LNCaP clone FGC (cell line): ENCODE results near the gene BSDC1.
"Not testable (repeated sequence)": the region's sequence is repeated elsewhere in the genome, so short reads cannot be mapped to it uniquely, and the experiment has no call there.

Experiments
- DNase-seq: peaks from one replicate; pipeline ENCODE4 v3.0.0-alpha.2; 2011; ENCODE audit warnings: low read depth
- H3K4me3 ChIP-seq: 2 replicates; pipeline ENCODE4 v1.5.1; 2011; ENCODE audit warnings: mild to moderate bottlenecking, low read depth, low read length, control low read depth
- TF ChIP-seq, protein P1 (sequence below): IDR thresholded peaks from 2 replicates; pipeline ENCODE4 v1.5.1; 2012; ENCODE audit warnings: mild to moderate bottlenecking; ENCODE audit not compliant: control insufficient read depth, insufficient read depth; ENCODE audit errors: extremely low read depth

BSDC1 gene

DNA sequence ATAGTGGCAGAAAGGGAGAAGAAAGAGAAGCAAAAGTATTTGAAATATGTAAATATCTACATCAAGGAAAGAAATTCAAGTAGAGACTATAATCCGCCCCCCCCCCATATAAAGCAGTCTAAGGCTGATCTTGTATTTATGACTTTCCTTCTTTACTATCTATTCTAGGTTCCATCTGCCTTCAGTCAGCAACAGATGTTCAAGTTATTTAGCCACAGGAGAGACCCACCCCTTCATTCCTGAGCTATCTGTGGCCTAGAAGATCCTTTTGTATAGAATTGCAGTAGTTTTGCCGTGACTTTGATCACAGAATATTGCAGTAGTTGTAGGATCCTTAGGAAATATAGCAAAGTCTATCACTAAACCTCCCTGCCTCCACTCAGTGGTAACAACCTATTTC lies 10.7 kb upstream of the BSDC1 start:
- no peak for DNase-seq
- H3K4me3 ChIP-seq: no peak overlapping the region
- TF ChIP-seq, protein P1, sequence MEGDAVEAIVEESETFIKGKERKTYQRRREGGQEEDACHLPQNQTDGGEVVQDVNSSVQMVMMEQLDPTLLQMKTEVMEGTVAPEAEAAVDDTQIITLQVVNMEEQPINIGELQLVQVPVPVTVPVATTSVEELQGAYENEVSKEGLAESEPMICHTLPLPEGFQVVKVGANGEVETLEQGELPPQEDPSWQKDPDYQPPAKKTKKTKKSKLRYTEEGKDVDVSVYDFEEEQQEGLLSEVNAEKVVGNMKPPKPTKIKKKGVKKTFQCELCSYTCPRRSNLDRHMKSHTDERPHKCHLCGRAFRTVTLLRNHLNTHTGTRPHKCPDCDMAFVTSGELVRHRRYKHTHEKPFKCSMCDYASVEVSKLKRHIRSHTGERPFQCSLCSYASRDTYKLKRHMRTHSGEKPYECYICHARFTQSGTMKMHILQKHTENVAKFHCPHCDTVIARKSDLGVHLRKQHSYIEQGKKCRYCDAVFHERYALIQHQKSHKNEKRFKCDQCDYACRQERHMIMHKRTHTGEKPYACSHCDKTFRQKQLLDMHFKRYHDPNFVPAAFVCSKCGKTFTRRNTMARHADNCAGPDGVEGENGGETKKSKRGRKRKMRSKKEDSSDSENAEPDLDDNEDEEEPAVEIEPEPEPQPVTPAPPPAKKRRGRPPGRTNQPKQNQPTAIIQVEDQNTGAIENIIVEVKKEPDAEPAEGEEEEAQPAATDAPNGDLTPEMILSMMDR: no peak

DNA sequence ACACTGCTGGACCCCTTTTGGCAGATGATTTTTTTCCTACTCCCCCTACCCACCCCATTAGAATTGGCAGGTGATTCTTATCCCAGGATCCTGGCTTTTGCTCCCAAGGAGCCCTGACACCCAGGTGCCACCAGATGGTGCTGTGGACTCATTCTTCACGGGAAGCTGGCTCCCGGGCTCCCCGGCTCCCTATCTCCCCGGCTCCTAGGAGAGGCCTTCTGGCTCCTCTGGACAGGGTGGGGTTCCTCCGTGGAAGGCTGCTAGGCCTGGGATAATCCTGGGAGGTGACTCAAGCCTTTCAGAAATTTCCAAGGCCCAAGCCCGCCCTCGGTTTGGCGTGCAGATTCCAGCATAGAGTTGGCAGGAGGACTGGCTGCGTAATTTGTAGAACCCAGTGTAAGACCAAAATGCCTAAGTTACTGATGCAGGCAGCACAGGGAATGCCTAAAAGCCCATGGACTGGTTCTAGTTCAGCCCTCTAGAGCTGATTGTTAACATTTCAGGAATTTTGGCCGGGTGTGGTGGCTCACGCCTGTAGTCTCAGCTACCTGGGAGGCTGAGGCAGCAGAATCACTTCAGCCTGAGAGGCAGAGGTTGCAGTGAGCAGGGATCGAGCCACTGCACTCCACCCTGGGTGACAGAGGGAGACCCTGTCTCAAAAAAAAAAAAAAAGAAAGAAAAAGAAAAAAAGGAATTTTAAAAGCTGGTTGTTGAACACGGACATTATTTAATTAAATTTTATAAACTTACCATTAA lies 6.8 kb upstream of the BSDC1 start:
- TF ChIP-seq, protein P1: peak; percentile 89
- peak; percentile 27 for DNase-seq
- H3K4me3 ChIP-seq: no peak overlapping the region

DNA sequence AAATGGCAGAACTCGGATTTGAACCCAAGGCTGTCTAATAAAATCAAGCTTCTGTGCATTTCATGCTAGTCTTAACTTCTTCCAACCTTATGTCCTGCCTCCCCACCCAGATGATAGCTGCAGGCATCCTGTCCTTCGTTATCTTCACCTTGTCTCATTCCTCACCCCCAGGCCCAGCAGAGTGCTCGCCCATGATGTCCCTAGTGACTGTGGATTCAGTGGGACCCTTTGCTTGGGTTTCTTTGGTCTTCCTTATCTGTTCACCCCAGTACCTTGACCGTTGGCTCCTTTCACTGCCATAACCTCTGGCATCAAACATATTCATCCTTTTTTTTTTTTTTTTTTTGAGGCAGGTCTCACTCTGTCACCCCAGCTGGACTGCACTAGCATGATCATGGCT lies 5.6 kb upstream of the BSDC1 start:
- no peak for DNase-seq
- TF ChIP-seq, protein P1: no peak

DNA sequence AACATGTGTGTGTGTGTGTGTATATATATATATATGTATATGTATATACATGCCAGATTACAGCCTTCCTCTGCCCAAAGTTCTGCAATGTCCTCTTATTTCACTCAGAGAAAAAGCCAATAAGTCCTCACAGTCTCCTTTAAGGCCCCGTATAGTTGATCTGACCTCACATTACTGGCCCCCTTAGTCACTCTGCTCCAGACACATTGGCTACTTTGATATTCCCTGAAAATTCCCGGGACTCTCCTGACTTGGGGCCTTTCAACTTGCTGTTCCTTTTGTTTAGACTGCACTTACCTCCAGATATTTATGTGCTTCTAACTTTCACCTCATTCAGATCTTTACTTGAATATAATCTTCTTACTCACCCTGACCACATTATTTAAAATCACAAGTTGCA lies 4.2 kb upstream of the BSDC1 start:
- TF ChIP-seq, protein P1: no peak
- no peak overlapping the region for H3K4me3 ChIP-seq
- DNase-seq: no peak

More for the DNA sequence above, 5.6 kb upstream of the BSDC1 start:
- H3K4me3 ChIP-seq: no peak overlapping the region

DNA sequence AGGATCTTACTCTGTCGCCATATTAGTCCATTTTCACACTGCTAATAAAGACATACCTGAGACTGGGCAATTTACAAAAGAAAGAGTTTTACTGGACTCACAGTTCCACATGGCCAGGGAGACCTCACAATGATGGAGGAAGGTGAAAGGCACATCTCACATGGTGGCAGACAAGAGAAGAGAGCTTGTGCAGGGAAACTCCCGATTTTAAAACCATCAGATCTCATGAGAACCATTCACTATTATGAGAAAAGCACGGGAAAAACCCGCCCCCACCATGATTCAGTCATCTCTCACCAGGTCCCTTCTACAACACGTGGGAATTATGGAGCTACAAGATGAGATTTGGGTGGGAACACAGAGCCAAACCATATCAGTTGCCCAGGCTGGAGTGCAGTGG lies 2.3 kb upstream of the BSDC1 start:
- not testable (repeated sequence) for DNase-seq, H3K4me3 ChIP-seq

DNA sequence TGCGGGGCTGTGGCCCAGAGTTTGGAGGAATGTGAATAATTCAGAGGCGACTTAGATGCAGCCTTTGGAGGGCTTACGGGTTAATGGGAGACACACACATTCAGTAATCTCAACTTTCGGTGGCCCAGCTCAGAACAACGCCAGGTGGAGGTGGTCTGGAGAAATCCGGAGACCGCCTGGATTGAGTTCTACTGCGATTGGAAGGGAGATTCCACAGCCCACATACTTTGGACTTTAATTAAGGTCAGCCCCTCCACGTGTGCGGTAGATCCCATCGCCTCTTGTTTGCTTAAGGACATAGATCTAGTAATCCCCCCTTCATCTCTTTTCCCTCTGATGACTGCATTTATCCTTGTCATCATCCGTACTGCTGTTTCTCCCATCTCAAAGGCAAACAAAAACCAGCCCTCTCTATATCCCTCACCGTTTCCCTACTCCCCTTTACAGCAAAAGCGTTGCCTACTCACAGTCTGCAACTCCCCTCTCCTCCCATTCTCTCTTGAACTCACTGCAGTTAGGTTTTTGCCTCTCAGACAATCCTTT lies 720 bp upstream of the BSDC1 start:
- peak overlapping the region; percentile 96 for H3K4me3 ChIP-seq
- DNase-seq: no peak
- TF ChIP-seq, protein P1: no peak

DNA sequence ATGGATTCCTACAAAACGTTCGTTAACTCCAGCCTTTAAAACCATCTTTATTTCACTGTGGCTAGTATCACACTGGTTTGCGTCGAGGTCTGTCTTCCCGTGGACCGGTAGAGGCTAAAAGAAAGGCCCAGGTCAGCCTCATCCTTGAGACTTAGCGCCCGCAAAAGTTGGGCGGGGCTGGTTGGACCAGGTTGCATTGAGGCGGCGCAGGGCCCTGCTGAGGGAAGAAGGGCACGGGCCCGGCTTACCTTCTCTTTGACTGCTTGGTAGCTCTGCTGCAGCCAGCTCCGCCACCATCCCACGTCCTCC lies 455 bp downstream of the BSDC1 start:
- DNase-seq: no peak
- TF ChIP-seq, protein P1: no peak
- H3K4me3 ChIP-seq: peak overlapping the region; percentile 96
